LoVo (cell line): ENCODE data around the gene SRSF7.

ENCODE experiments used
- DNase-seq: peaks from one replicate; pipeline ENCODE4 v3.0.0-alpha.2; 2016; ENCODE audit warnings: low spot score

Gene SRSF7

DNA sequence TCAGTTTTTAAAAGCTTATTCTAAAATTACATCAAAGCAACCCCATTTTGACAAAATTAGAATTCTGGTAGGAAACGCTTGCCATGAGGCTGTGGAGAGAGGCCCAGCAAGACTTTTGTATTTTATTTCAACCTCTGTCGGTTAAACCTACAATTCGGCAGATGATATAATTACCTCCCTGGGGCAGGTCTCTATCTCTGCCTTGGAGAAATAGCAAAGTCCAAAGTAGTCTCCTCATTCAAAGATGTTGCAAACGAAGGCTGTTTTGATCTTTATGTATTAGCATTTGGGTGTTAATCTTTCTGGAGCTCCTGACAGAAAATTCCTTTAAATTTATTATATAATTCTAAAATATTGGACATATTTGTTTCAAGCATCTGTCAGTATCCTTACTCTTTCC lies 49.6 kb downstream of the SRSF7 start:
- DNase-seq = no peak

DNA sequence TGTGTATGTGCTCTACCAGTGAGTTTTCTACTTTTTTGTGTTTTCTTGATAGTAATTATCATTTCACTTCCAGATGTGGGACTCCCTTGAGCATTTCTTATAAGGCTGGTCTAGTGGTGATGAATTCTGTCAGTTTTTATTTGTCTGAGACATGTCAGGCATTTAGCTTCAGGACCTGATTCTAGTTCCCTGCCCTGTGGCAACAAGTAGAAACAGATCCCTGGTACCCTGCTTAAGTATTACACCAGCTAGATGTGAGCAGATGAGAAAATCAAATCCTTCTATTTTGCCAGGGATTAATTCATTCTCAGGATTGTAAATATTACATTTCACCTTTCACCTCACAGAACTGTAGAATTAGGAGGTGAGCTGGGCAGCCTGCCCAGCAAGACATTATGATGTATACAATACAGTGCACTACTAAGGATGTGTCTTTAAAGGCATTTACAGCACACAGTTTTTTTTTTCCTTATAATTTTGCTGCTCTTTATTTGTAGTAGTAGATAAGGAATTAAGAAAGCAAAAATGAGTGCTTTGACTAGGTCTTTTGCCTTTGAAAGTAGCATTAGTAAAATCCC lies 50.2 kb downstream of the SRSF7 start:
- no peak for DNase-seq

DNA sequence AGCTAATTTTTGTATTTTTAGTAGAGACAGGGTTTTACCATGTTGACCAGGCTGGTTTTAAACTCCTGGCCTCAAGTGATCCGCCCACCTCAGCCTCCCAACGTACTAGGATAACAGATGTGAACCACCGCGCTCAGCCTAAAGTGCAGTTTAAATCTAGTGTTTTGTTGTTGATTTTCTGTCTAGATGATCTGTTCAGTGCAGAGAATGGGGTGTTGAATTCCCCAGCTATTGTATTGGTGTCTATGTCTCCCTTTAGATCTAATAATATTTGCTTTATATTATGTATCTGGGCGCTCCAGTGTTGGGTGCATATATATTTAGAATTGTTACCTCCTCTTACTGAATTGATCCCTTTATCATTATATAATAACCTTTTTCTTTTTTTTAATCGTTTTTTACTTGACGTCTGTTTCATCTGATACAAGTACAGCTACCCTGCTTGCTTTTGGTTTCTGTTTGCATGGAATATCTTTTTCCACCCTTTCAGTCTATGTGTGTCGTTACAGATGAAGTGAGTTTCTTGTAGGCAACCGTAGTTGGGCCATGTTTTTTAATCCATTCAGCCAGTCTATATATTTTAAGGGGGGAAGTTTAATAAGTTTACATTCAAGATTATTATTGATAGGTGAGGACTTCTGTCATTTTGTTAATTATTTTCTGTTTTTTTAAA lies 50.9 kb downstream of the SRSF7 start:
- DNase-seq = no peak

DNA sequence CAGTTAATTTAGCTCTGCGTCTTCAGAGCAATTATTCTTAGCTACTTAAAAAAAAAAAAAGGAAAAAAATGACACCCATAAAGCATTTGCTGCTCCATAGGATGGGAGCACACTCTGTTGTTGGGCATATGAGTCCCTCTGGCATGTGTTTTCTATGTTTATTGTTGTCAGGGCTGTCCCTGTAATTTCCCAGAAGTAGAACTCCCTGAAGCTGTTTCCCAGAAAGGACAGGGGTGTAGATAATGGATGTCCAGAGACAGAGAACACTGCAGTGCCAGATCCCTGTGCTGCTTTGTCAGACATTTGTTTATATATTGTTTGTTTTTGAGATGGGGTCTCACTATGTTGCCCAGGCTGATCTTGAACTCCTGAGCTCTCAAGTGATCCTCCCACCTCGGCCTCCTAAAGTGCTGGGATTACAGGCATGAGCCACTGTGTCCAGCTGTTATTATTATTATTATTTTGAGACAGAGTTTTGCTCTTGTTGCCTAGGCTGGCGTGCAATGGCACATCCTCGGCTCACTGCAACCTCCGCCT lies 52.6 kb downstream of the SRSF7 start:
- DNase-seq = no peak

DNA sequence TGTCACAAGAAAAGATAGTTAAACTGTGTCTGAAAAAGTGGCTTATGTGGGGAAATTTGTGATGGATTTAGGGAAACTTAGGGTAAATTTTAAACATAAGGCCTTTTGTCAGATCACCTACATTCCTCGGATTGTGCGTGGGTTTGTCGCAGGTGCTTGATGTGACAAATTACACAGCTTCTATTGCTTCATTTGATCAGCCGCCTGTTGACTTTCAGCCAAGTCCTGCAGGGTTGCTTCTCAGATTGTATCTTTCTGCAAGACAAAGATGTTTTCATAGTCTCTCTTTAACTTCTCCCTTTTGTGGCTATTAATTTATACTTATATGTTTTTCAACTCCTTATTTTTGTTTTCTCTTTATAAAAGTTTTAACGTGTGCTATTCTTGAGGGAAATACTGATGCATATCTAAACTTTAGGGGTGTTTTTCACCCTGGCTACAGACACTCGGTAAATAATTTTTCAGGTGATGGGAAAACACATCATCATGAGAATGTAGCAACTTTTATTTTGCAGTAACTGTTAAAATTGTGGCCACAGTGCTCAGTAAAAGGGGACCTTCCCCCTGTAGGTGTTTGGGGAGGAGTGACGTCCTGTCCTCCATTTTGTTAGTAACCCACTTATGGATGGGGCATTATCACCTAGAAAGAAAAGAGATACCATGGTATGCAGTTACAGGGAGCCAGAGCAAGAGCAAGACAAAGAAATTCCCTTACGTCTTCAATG lies 53.9 kb downstream of the SRSF7 start:
- no peak for DNase-seq
